ENCODE measurements around the gene SAMD13. TPM values are rescaled to one million over a fixed set of nuclear protein-coding genes. Genes with fewer than 3 reads are reported as not detected.

The SAMD13 gene
- total and polyA plus RNA-seq, 2 donors (not counting 1 experiment from before 2014, with no cell fraction given), result 0.42 TPM; not detected in 1

DNA sequence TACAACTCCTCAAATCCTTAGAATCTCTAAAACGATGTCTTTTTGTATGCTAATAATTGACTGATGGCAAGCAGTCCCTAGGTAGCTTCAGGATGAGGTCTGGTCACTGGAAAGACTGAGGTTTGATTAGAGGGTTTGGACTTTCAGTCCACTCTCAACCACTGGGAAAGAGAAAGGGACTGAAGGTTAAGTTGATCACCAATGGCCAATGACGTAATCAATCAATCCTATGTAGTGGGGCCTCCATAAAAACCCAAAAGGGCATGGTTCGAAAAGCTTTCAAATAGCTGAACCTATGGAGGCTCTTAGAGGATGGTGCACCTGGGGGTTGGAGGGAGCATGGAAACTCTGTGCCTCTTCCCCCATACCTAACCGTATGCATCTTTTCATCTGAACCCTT lies 57.2 kb downstream of the SAMD13 start:
- Histone ChIP-seq H3K27me3 (replicated peaks in 1 of 4; ENCODE audit: control extremely low read depth in 1 of 4, control insufficient read depth in 3 of 4, insufficient read depth in 4 of 4, low read length in 3 of 4) (no peaks in the 10 kb centered on the region), H3K4me2 (replicated peaks; ENCODE audit: low read depth, low read length, poor library complexity, severe bottlenecking) (no peak overlapping the region), H2AFZ (ENCODE audit: insufficient read depth, low read depth, low read length, poor library complexity, severe bottlenecking) (no peak overlapping the region), H3K79me2 (ENCODE audit: control insufficient read depth, insufficient read depth, low read length) (no peaks in the 10 kb centered on the region), H3K4me3 (ENCODE audit: control extremely low read depth in 1 of 5, extremely low read depth in 1 of 5, insufficient read depth in 1 of 5, low read depth in 2 of 5, low read length in 4 of 5) (no peak overlapping the region), H3K9me3 (ENCODE audit: control extremely low read depth in 1 of 3, control insufficient read depth in 2 of 3, insufficient read depth in 1 of 3, low read length in 2 of 3) (no peaks in the 10 kb centered on the region), H3K9ac (ENCODE audit: low read length) (no peak overlapping the region), H4K20me1 (ENCODE audit: control insufficient read depth, insufficient read depth, low read length, poor library complexity, severe bottlenecking) (no peaks in the 10 kb centered on the region), H3K36me3 (replicated peaks in 1 of 2; ENCODE audit: control extremely low read depth in 1 of 2, control insufficient read depth in 1 of 2, extremely low read depth in 1 of 2, insufficient read depth in 2 of 2, low read length in 1 of 2) (no peaks in the 10 kb centered on the region), H3K27ac (ENCODE audit: low read length in 2 of 2) (no peak overlapping the region), H3K4me1 (ENCODE audit: control insufficient read depth in 2 of 2, insufficient read depth in 2 of 2, low read length in 2 of 2) (no peaks in the 10 kb centered on the region)
- ChIA-PET CTCF (no interaction called here), POLR2A (no interaction called here)
- Mint-ChIP-seq H3K4me3 (no peak overlapping the region), H3K27ac (no peak overlapping the region), H3K27me3 (peaks cover 5% of the 10 kb centered on the region), H3K9me3 (ENCODE audit: insufficient read depth) (no peaks in the 10 kb centered on the region), H3K4me1 (no peaks in the 10 kb centered on the region)
- TF ChIP-seq, protein P1, sequence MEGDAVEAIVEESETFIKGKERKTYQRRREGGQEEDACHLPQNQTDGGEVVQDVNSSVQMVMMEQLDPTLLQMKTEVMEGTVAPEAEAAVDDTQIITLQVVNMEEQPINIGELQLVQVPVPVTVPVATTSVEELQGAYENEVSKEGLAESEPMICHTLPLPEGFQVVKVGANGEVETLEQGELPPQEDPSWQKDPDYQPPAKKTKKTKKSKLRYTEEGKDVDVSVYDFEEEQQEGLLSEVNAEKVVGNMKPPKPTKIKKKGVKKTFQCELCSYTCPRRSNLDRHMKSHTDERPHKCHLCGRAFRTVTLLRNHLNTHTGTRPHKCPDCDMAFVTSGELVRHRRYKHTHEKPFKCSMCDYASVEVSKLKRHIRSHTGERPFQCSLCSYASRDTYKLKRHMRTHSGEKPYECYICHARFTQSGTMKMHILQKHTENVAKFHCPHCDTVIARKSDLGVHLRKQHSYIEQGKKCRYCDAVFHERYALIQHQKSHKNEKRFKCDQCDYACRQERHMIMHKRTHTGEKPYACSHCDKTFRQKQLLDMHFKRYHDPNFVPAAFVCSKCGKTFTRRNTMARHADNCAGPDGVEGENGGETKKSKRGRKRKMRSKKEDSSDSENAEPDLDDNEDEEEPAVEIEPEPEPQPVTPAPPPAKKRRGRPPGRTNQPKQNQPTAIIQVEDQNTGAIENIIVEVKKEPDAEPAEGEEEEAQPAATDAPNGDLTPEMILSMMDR (IDR thresholded peaks at IDR 0.05), result no peak
- TF ChIP-seq EZH2 (IDR thresholded peaks at IDR 0.05; ENCODE audit: borderline replicate concordance, insufficient read depth, low read depth, low read length, poor library complexity, severe bottlenecking), result no peak
- intact Hi-C loops (cut with micrococcal nuclease), result no loop called here
- ATAC-seq (ENCODE audit: low read depth) (no peak), DNase-seq (no peak)
- WGBS (ENCODE audit: insufficient coverage), result no CpG with 5 or more reads among the region's 4 CpGs

DNA sequence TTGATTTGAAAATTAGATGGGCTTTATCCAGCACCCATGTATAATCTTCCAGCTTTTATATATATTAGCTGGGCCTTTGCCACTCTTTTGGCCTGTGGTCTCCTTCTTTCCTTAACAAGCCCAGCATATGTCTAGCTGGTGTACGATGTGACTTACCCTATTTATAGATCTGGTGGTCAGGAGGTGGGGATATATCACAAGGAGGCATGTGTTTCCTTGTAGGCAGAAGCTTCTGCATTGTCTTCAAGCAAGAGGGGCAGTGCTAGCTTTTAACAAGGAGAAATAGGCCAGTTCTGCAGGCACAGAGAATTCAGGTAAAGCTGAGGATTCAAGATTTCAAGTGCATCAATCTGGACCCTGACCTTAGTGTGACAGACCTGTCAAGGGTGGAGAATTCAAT lies 58.8 kb downstream of the SAMD13 start:
- POLR2A ChIA-PET, result no interaction called here

More for the DNA sequence above, 58.8 kb downstream of the SAMD13 start:
- no peaks in the 10 kb centered on the region for H3K36me3 ChIP-seq (replicated peaks in 1 of 2; ENCODE audit: control extremely low read depth in 1 of 2, control insufficient read depth in 1 of 2, extremely low read depth in 1 of 2, insufficient read depth in 2 of 2, low read length in 1 of 2)
- no peak overlapping the region for H3K27ac ChIP-seq (ENCODE audit: low read length in 2 of 2)
- DNase-seq (no peak), ATAC-seq (ENCODE audit: low read depth) (no peak)
- CTCF ChIA-PET, result no interaction called here
- no peaks in the 10 kb centered on the region for H3K4me1 ChIP-seq (ENCODE audit: control insufficient read depth in 2 of 2, insufficient read depth in 2 of 2, low read length in 2 of 2)
- WGBS (ENCODE audit: insufficient coverage), result 0% methylated on average over 1 of the region's 1 CpG
- no peak overlapping the region for H3K4me3 Mint-ChIP-seq
- TF ChIP-seq, protein P1 (IDR thresholded peaks at IDR 0.05), result no peak
- no peak for TF ChIP-seq EZH2 (IDR thresholded peaks at IDR 0.05; ENCODE audit: borderline replicate concordance, insufficient read depth, low read depth, low read length, poor library complexity, severe bottlenecking)
- H3K9ac ChIP-seq (ENCODE audit: low read length), result no peak overlapping the region
- H3K27me3 Mint-ChIP-seq, result peaks cover 5% of the 10 kb centered on the region
- no peak overlapping the region for H3K27ac Mint-ChIP-seq
- H3K4me2 ChIP-seq (replicated peaks; ENCODE audit: low read depth, low read length, poor library complexity, severe bottlenecking), result no peak overlapping the region
- H4K20me1 ChIP-seq (ENCODE audit: control insufficient read depth, insufficient read depth, low read length, poor library complexity, severe bottlenecking), result no peaks in the 10 kb centered on the region
- no peak overlapping the region for H3K4me3 ChIP-seq (ENCODE audit: control extremely low read depth in 1 of 5, extremely low read depth in 1 of 5, insufficient read depth in 1 of 5, low read depth in 2 of 5, low read length in 4 of 5)
- no peaks in the 10 kb centered on the region for H3K4me1 Mint-ChIP-seq
- intact Hi-C loops (cut with micrococcal nuclease), result no loop called here
- no peak overlapping the region for H2AFZ ChIP-seq (ENCODE audit: insufficient read depth, low read depth, low read length, poor library complexity, severe bottlenecking)
- no peaks in the 10 kb centered on the region for H3K9me3 Mint-ChIP-seq (ENCODE audit: insufficient read depth)
- H3K27me3 ChIP-seq (replicated peaks in 1 of 4; ENCODE audit: control extremely low read depth in 1 of 4, control insufficient read depth in 3 of 4, insufficient read depth in 4 of 4, low read length in 3 of 4), result no peaks in the 10 kb centered on the region
- no peaks in the 10 kb centered on the region for H3K79me2 ChIP-seq (ENCODE audit: control insufficient read depth, insufficient read depth, low read length)
- H3K9me3 ChIP-seq (ENCODE audit: control extremely low read depth in 1 of 3, control insufficient read depth in 2 of 3, insufficient read depth in 1 of 3, low read length in 2 of 3), result no peaks in the 10 kb centered on the region

All from B cell (primary cell).